ENCODE measurements around the gene HNRNPLL. TPM values are rescaled to one million over a fixed set of nuclear protein-coding genes. Genes with fewer than 3 reads are reported as not detected.

Gene HNRNPLL
- total RNA-seq, 4 donors from 2014 or later: 20.5 to 37.9 (median 26.8) TPM

GRCh38 chr2:38603402-38604290, 918 bp upstream of the HNRNPLL start:
- intact Hi-C loops (cut with DNase I; ENCODE audit: low total_unique reads): no loop called here
- TF ChIP-seq POLR2A (IDR thresholded peaks at IDR 0.05): no peak
- TF ChIP-seq CTCF (IDR thresholded peaks at IDR 0.05): peak in 1 of 3 donors; percentile 92
- DNase-seq (ENCODE audit: low spot score in 2 of 2): peak; percentile 65 to 94
- 17 to 19% methylated on average over 23 of the region's 23 CpGs for WGBS, 2 donors
- peak overlapping the region; percentile 48 for H3K4me3 ChIP-seq (ENCODE audit: low read depth, poor library complexity, severe bottlenecking)

- intact Hi-C loops (cut with DNase I; ENCODE audit: low total_unique reads): no loop called here
- 0% methylated on average over 21 to 31 of the region's 74 CpGs for WGBS, 2 donors
- TF ChIP-seq CTCF (IDR thresholded peaks at IDR 0.05): no peak
- TF ChIP-seq POLR2A (IDR thresholded peaks at IDR 0.05): no peak
- peak overlapping the region; percentile 66 for H3K4me3 ChIP-seq (ENCODE audit: low read depth, poor library complexity, severe bottlenecking)
- DNase-seq (ENCODE audit: low spot score in 2 of 2): peak; percentile 26 to 89
Measured at GRCh38 chr2:38602136-38602731, 494 bp downstream of the HNRNPLL start.

- H3K4me3 ChIP-seq (ENCODE audit: low read depth, poor library complexity, severe bottlenecking): peak overlapping the region; percentile 66
- intact Hi-C loops (cut with DNase I; ENCODE audit: low total_unique reads): no loop called here
- TF ChIP-seq CTCF (IDR thresholded peaks at IDR 0.05) (no peak), POLR2A (IDR thresholded peaks at IDR 0.05) (no peak)
- WGBS, 2 donors: 0 to 2% methylated on average over 25 of the region's 25 CpGs
- peak in 1 of 2 donors; percentile 22 for DNase-seq (ENCODE audit: low spot score in 2 of 2)
Measured at GRCh38 chr2:38601463-38602135, 1.1 kb downstream of the HNRNPLL start.

- DNase-seq (ENCODE audit: low spot score in 2 of 2): no peak
- H3K4me3 ChIP-seq (ENCODE audit: low read depth, poor library complexity, severe bottlenecking): no peak overlapping the region
- WGBS, 2 donors: 5 to 15% methylated on average over 9 of the region's 9 CpGs
- TF ChIP-seq POLR2A (IDR thresholded peaks at IDR 0.05) (no peak), CTCF (IDR thresholded peaks at IDR 0.05) (no peak)
- intact Hi-C loops (cut with DNase I; ENCODE audit: low total_unique reads): no loop called here
Measured at GRCh38 chr2:38600921-38601455, 1.7 kb downstream of the HNRNPLL start.

- TF ChIP-seq POLR2A (IDR thresholded peaks at IDR 0.05) (no peak), CTCF (IDR thresholded peaks at IDR 0.05) (no peak)
- intact Hi-C loops (cut with DNase I; ENCODE audit: low total_unique reads): no loop called here
- DNase-seq (ENCODE audit: low spot score in 2 of 2): no peak
- WGBS, 2 donors: 44 to 50% methylated on average over 15 of the region's 15 CpGs
- no peak overlapping the region for H3K4me3 ChIP-seq (ENCODE audit: low read depth, poor library complexity, severe bottlenecking)
Measured at GRCh38 chr2:38600242-38600891, 2.4 kb downstream of the HNRNPLL start.
